HepG2 (cell line): ENCODE data around the gene EIF4A3. TPM values are rescaled to one million over a fixed set of nuclear protein-coding genes. Genes with fewer than 3 reads are reported as not detected.

Experiments used
- AGO1 ChIP-seq: fragments of 200-400 bp; formaldehyde crosslinking; IDR thresholded peaks from 2 replicates; pipeline ENCODE4 v1.6.1; 2017; ENCODE audit warnings: mild to moderate bottlenecking, low read depth, low read length, moderate library complexity; ENCODE audit not compliant: poor library complexity, severe bottlenecking
- CAMTA2 ChIP-seq: sonication (generic); formaldehyde crosslinking; IDR thresholded peaks from 2 replicates; pipeline ENCODE4 v1.4.0; 2020; ENCODE audit warnings: mild to moderate bottlenecking, missing genetic modification reagents, borderline replicate concordance
- DPF2 ChIP-seq: sonication (generic); formaldehyde crosslinking; IDR thresholded peaks from 2 replicates; pipeline ENCODE4 v1.4.0; 2020; ENCODE audit warnings: mild to moderate bottlenecking, low read depth, missing genetic modification reagents, borderline replicate concordance
- GRHL1 ChIP-seq: sonication (generic); formaldehyde crosslinking; conservative IDR thresholded peaks from 2 replicates; pipeline ENCODE4 v1.8.0; 2022; ENCODE audit warnings: missing genetic modification reagents
- KDM5A ChIP-seq: fragments of 200-600 bp; sonication (generic); IDR thresholded peaks from 2 replicates; pipeline ENCODE4 v1.7.0; 2018; ENCODE audit warnings: antibody characterized with exemption, mild to moderate bottlenecking, low read length, borderline replicate concordance
- MED1 ChIP-seq: sonication (generic); formaldehyde crosslinking; IDR thresholded peaks from 2 replicates; pipeline ENCODE4 v1.4.0; 2020; ENCODE audit warnings: missing genetic modification reagents
- MTA1 ChIP-seq: sonication (generic); formaldehyde crosslinking; IDR thresholded peaks from 2 replicates; pipeline ENCODE4 v1.4.0; 2020; ENCODE audit warnings: missing genetic modification reagents, mild to moderate bottlenecking, borderline replicate concordance
- PHF20 ChIP-seq: sonication (generic); formaldehyde crosslinking; IDR thresholded peaks from 2 replicates; pipeline ENCODE4 v1.5.0; 2020; ENCODE audit warnings: mild to moderate bottlenecking, missing genetic modification reagents
- PITX1 ChIP-seq: sonication (generic); formaldehyde crosslinking; IDR thresholded peaks from 2 replicates; pipeline ENCODE4 v1.5.1; 2020; ENCODE audit warnings: mild to moderate bottlenecking, missing genetic modification reagents
- SMARCC2 ChIP-seq: fragments of 450-650 bp; IDR thresholded peaks from 2 replicates; pipeline ENCODE4 v1.6.1; 2017; ENCODE audit warnings: antibody characterized with exemption, mild to moderate bottlenecking
- SMC3 ChIP-seq: IDR thresholded peaks from 2 replicates; pipeline ENCODE4 v1.6.1; 2011; ENCODE audit warnings: low read length, improper control_type of control experiment
- SPEN ChIP-seq: sonication (generic); formaldehyde crosslinking; IDR thresholded peaks from 2 replicates; pipeline ENCODE4 v1.5.1; 2020; ENCODE audit warnings: low read depth, mild to moderate bottlenecking, missing genetic modification reagents
- SSRP1 ChIP-seq: IDR thresholded peaks from 2 replicates; pipeline ENCODE4 v1.6.1; 2016; ENCODE audit warnings: control low read depth
- TAF1 ChIP-seq: sonication (generic); formaldehyde crosslinking; IDR thresholded peaks from 2 replicates; pipeline ENCODE4 v1.4.0; 2020; ENCODE audit warnings: missing genetic modification reagents
- TAF15 ChIP-seq: fragments of 200-400 bp; formaldehyde crosslinking; IDR thresholded peaks from one replicate; pipeline ENCODE4 v1.6.1; 2018; ENCODE audit warnings: mild to moderate bottlenecking, low read depth, low read length; ENCODE audit not compliant: poor library complexity, severe bottlenecking
- UBTF ChIP-seq: sonication (generic); formaldehyde crosslinking; IDR thresholded peaks from 2 replicates; pipeline ENCODE4 v1.4.0; 2020; ENCODE audit warnings: mild to moderate bottlenecking, missing genetic modification reagents
- ZNF678 ChIP-seq: sonication (generic); formaldehyde crosslinking; IDR thresholded peaks from 2 replicates; pipeline ENCODE4 v1.4.0; 2020; ENCODE audit warnings: mild to moderate bottlenecking, missing genetic modification reagents
- ZNF891 ChIP-seq: sonication (generic); formaldehyde crosslinking; IDR thresholded peaks from 2 replicates; pipeline ENCODE4 v1.5.0; 2020; ENCODE audit warnings: mild to moderate bottlenecking, missing genetic modification reagents
- polyA plus RNA-seq, 8 experiments: library from polyadenylated mRNA; depleted of rRNA in 3 of 8; stranded (reverse) in 7 of 8; unstranded in 1 of 8; fragments of >200 nt; fragmentation: Illumina TruSeq in 4 of 8; extraction: Trizol in 4 of 8; gene quantifications; 2 replicates each; pipeline versions ENCODE4 v1.2.1 to v1.2.3, GENCODE V29; 2011 to 2016; ENCODE audit warnings: low read depth in 4 of 8, missing spikeins in 1 of 8, mixed read lengths in 1 of 8; ENCODE audit not compliant: insufficient read depth in 1 of 8
- total RNA-seq, 5 experiments: library from RNA; depleted of rRNA; stranded (reverse); fragments of >200 nt; fragmentation: Illumina TruSeq; extraction: Trizol; gene quantifications; 2 replicates each; pipeline ENCODE4 v1.2.3, GENCODE V29; 2016; ENCODE audit warnings: low read depth in 1 of 5

The EIF4A3 gene
- total and polyA plus RNA-seq, 2 of the 13 experiments (the other 11 are each of a cell fraction or from before 2014, with no cell fraction given) = 145 to 187 TPM

GRCh38 chr17:80195141-80195540 is 48.2 kb upstream of the EIF4A3 start (continued):
- TF ChIP-seq GRHL1 (CRISPR knock-in tag) (no peak), AGO1 (peak; percentile 5), KDM5A (no peak), MTA1 (CRISPR knock-in tag) (0 out of 2 replicates have a peak, but pooled peaks have one; percentile 36), SMARCC2 (no peak), SMC3 (no peak), UBTF (CRISPR knock-in tag) (peak; percentile 15; the same call in 1 of the 2 replicates), TAF15 (no peak), PHF20 (CRISPR knock-in tag) (no peak), ZNF678 (CRISPR knock-in tag) (no peak), MED1 (CRISPR knock-in tag) (no peak), CAMTA2 (no peak), TAF1 (CRISPR knock-in tag) (no peak), ZNF891 (peak; percentile 2; the same call in 1 of the 2 replicates), SSRP1 (CRISPR knock-in tag) (no peak), SPEN (no peak), PITX1 (no peak), DPF2 (CRISPR knock-in tag) (no peak)
- TF ChIP-seq, all 625 proteins: peak for 6
